GM12801 (cell line): ENCODE results near the gene TSHB.

Experiments used
- TF ChIP-seq, protein P1 (sequence below): IDR thresholded peaks from one replicate; pipeline ENCODE4 v1.5.1; 2011; ENCODE audit warnings: control low read depth; ENCODE audit not compliant: insufficient read length; ENCODE audit errors: extremely low read depth

TSHB gene

DNA sequence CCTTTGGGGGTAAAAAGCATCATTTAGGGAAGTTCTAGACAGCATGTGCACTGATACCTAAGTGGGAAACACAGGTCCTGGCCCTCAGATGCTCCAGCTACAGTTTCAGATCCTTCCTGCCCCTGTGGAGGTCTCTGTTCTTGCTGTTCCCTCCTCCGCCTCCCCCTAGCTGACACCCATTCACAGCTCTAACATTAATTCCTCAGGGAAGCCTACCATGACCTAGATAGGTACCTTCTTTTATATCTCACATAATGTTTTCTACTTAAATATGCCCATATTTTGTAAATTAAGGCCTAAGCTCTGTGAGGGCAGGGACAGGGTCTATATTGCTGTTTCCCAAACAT, 48.3 kb downstream of the TSHB start:
- TF ChIP-seq, protein P1, sequence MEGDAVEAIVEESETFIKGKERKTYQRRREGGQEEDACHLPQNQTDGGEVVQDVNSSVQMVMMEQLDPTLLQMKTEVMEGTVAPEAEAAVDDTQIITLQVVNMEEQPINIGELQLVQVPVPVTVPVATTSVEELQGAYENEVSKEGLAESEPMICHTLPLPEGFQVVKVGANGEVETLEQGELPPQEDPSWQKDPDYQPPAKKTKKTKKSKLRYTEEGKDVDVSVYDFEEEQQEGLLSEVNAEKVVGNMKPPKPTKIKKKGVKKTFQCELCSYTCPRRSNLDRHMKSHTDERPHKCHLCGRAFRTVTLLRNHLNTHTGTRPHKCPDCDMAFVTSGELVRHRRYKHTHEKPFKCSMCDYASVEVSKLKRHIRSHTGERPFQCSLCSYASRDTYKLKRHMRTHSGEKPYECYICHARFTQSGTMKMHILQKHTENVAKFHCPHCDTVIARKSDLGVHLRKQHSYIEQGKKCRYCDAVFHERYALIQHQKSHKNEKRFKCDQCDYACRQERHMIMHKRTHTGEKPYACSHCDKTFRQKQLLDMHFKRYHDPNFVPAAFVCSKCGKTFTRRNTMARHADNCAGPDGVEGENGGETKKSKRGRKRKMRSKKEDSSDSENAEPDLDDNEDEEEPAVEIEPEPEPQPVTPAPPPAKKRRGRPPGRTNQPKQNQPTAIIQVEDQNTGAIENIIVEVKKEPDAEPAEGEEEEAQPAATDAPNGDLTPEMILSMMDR = no peak

DNA sequence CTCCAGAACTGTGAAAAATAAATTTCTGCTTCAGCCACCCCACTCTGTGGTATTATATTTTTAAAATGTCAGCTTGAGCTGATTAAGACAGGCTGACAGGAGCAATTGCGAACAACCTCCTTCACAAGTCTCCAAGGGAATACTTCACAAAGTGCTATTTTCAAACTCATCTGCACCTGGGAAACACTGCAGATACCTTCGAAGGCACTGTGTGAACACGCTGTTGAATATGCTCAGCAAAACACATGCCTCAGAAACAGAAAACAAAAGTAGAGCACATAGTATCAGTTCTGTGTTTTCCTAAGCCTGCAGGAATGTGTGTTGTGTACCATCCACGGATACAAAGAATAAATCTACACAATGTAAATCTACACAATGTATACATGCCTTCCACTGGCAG, 49.1 kb downstream of the TSHB start:
- TF ChIP-seq, protein P1 = no peak

DNA sequence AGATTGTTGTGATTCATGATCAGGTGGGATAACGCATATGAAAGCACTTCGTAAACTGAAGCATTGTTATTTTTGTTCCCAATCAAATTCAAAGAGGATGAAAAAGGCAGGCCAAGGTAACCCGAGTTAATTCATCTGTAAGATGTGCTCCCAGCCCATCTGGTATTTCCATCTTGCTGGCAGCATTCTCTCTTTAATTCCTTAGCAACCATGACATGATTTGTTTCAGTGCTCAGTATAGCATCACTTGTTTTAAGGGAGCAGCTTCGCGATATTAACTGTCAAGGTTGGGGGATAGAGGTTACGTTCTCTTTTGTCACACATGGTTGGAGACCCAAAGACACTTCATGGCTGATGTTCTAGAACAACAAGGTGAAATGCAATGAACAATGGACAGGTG, 53.3 kb downstream of the TSHB start:
- TF ChIP-seq, protein P1 = no peak
